Measurements from ENCODE around the gene OSBPL8.
"Not testable (repeated sequence)": the region's sequence is repeated elsewhere in the genome, so short reads cannot be mapped to it uniquely, and the experiment has no call there.

Gene OSBPL8

GRCh38 chr12:76478045-76478444 lies 81.5 kb downstream of the OSBPL8 start:
- H2BK15ac ChIP-seq (ENCODE audit: low read length) = no peak overlapping the region
- H3K79me1 ChIP-seq (ENCODE audit: low read depth, low read length) = no peaks in the 10 kb centered on the region
- H3K14ac ChIP-seq (ENCODE audit: low read length) = no peak overlapping the region
- no peak overlapping the region for H3K4me3 ChIP-seq (ENCODE audit: low read length in 2 of 2)
- peaks cover 0 to 10% of the 10 kb centered on the region in 2 donors for H3K9me3 ChIP-seq (replicated peaks in 1 of 2; ENCODE audit: control insufficient read depth in 2 of 2, insufficient read depth in 1 of 2, low read depth in 1 of 2, low read length in 2 of 2)
- no peak overlapping the region for H3K9ac ChIP-seq (ENCODE audit: low read depth, low read length, poor library complexity)
- H2BK120ac ChIP-seq (ENCODE audit: low read depth, low read length) = no peak overlapping the region
- H4K91ac ChIP-seq (ENCODE audit: low read depth, low read length, poor library complexity) = no peak overlapping the region
- no peak overlapping the region for H2AK5ac ChIP-seq (ENCODE audit: low read depth, low read length)
- H3K36me3 ChIP-seq (replicated peaks in 1 of 2; ENCODE audit: control insufficient read depth in 2 of 2, insufficient read depth in 2 of 2, low read length in 2 of 2) = peaks cover 0 to 5% of the 10 kb centered on the region in 2 donors
- H2AFZ ChIP-seq (ENCODE audit: low read length) = no peak overlapping the region
- no CpG with 5 or more reads among the region's 5 CpGs for WGBS, 2 donors (ENCODE audit: extremely low coverage in 2 of 2, insufficient read length in 2 of 2, insufficient replicate concordance in 1 of 2)
- no peak overlapping the region for H3K23ac ChIP-seq (ENCODE audit: low read depth, low read length, poor library complexity)
- H2BK12ac ChIP-seq (ENCODE audit: low read length) = no peak overlapping the region
- no peak overlapping the region for H3K4me2 ChIP-seq (ENCODE audit: insufficient read depth, low read length, poor library complexity, severe bottlenecking)
- no peaks in the 10 kb centered on the region for H3K4me1 ChIP-seq (ENCODE audit: control insufficient read depth in 2 of 2, insufficient read depth in 1 of 2, low read depth in 1 of 2, low read length in 2 of 2)
- H3K18ac ChIP-seq (ENCODE audit: low read length) = no peak overlapping the region
- no peak overlapping the region for H2BK5ac ChIP-seq (ENCODE audit: low read length)
- H3K27me3 ChIP-seq (ENCODE audit: control insufficient read depth in 3 of 3, insufficient read depth in 3 of 3, low read depth in 1 of 3, low read length in 3 of 3) = no peaks in the 10 kb centered on the region
- no peak for DNase-seq (ENCODE audit: low spot score)
- H3K4ac ChIP-seq (ENCODE audit: low read length) = no peak overlapping the region
- H4K8ac ChIP-seq (ENCODE audit: low read depth, low read length) = no peak overlapping the region
- no peak overlapping the region for H3K27ac ChIP-seq (replicated peaks; ENCODE audit: low read length)

GRCh38 chr12:76472862-76473261 lies 86.7 kb downstream of the OSBPL8 start:
- H3K14ac ChIP-seq (ENCODE audit: low read length); H2AK5ac ChIP-seq (ENCODE audit: low read depth, low read length); H3K9ac ChIP-seq (ENCODE audit: low read depth, low read length, poor library complexity); H3K4ac ChIP-seq (ENCODE audit: low read length); H2BK120ac ChIP-seq (ENCODE audit: low read depth, low read length); H3K9me3 ChIP-seq (replicated peaks in 1 of 2; ENCODE audit: control insufficient read depth in 2 of 2, insufficient read depth in 1 of 2, low read depth in 1 of 2, low read length in 2 of 2); H4K8ac ChIP-seq (ENCODE audit: low read depth, low read length); H3K4me2 ChIP-seq (ENCODE audit: insufficient read depth, low read length, poor library complexity, severe bottlenecking); H3K23ac ChIP-seq (ENCODE audit: low read depth, low read length, poor library complexity); H3K36me3 ChIP-seq (replicated peaks in 1 of 2; ENCODE audit: control insufficient read depth in 2 of 2, insufficient read depth in 2 of 2, low read length in 2 of 2); H3K18ac ChIP-seq (ENCODE audit: low read length); H3K79me1 ChIP-seq (ENCODE audit: low read depth, low read length); H2BK15ac ChIP-seq (ENCODE audit: low read length); H3K4me3 ChIP-seq (ENCODE audit: low read length in 2 of 2); DNase-seq (ENCODE audit: low spot score); H2BK12ac ChIP-seq (ENCODE audit: low read length); H3K4me1 ChIP-seq (ENCODE audit: control insufficient read depth in 2 of 2, insufficient read depth in 1 of 2, low read depth in 1 of 2, low read length in 2 of 2); H3K27ac ChIP-seq (replicated peaks; ENCODE audit: low read length); H2AFZ ChIP-seq (ENCODE audit: low read length); H3K27me3 ChIP-seq (ENCODE audit: control insufficient read depth in 3 of 3, insufficient read depth in 3 of 3, low read depth in 1 of 3, low read length in 3 of 3); H2BK5ac ChIP-seq (ENCODE audit: low read length); H4K91ac ChIP-seq (ENCODE audit: low read depth, low read length, poor library complexity): not testable (repeated sequence)
- no CpG with 5 or more reads among the region's 8 CpGs for WGBS, 2 donors (ENCODE audit: extremely low coverage in 2 of 2, insufficient read length in 2 of 2, insufficient replicate concordance in 1 of 2)

- H4K91ac ChIP-seq (ENCODE audit: low read depth, low read length, poor library complexity) = no peak overlapping the region
- no peaks in the 10 kb centered on the region for H3K27me3 ChIP-seq (ENCODE audit: control insufficient read depth in 3 of 3, insufficient read depth in 3 of 3, low read depth in 1 of 3, low read length in 3 of 3)
- H3K9me3 ChIP-seq (replicated peaks in 1 of 2; ENCODE audit: control insufficient read depth in 2 of 2, insufficient read depth in 1 of 2, low read depth in 1 of 2, low read length in 2 of 2) = peaks cover 0 to 6% of the 10 kb centered on the region in 2 donors
- no peak overlapping the region for H3K14ac ChIP-seq (ENCODE audit: low read length)
- H3K27ac ChIP-seq (replicated peaks; ENCODE audit: low read length) = no peak overlapping the region
- no peak overlapping the region for H2BK12ac ChIP-seq (ENCODE audit: low read length)
- H2BK15ac ChIP-seq (ENCODE audit: low read length) = no peak overlapping the region
- no CpG with 5 or more reads among the region's 1 CpG for WGBS, 2 donors (ENCODE audit: extremely low coverage in 2 of 2, insufficient read length in 2 of 2, insufficient replicate concordance in 1 of 2)
- H4K8ac ChIP-seq (ENCODE audit: low read depth, low read length) = no peak overlapping the region
- H3K4ac ChIP-seq (ENCODE audit: low read length) = no peak overlapping the region
- H2AFZ ChIP-seq (ENCODE audit: low read length) = no peak overlapping the region
- H3K36me3 ChIP-seq (replicated peaks in 1 of 2; ENCODE audit: control insufficient read depth in 2 of 2, insufficient read depth in 2 of 2, low read length in 2 of 2) = no peaks in the 10 kb centered on the region
- H2BK120ac ChIP-seq (ENCODE audit: low read depth, low read length) = no peak overlapping the region
- no peak overlapping the region for H2BK5ac ChIP-seq (ENCODE audit: low read length)
- no peak overlapping the region for H3K18ac ChIP-seq (ENCODE audit: low read length)
- H3K4me1 ChIP-seq (ENCODE audit: control insufficient read depth in 2 of 2, insufficient read depth in 1 of 2, low read depth in 1 of 2, low read length in 2 of 2) = peaks cover 0 to 4% of the 10 kb centered on the region in 2 donors
- no peak overlapping the region for H3K9ac ChIP-seq (ENCODE audit: low read depth, low read length, poor library complexity)
- H3K4me3 ChIP-seq (ENCODE audit: low read length in 2 of 2) = no peak overlapping the region
- H3K79me1 ChIP-seq (ENCODE audit: low read depth, low read length) = no peaks in the 10 kb centered on the region
- no peak overlapping the region for H3K4me2 ChIP-seq (ENCODE audit: insufficient read depth, low read length, poor library complexity, severe bottlenecking)
- DNase-seq (ENCODE audit: low spot score) = no peak
- H3K23ac ChIP-seq (ENCODE audit: low read depth, low read length, poor library complexity) = no peak overlapping the region
- H2AK5ac ChIP-seq (ENCODE audit: low read depth, low read length) = no peak overlapping the region
Observed at GRCh38 chr12:76471579-76471978, 88.0 kb downstream of the OSBPL8 start.

- H3K36me3 ChIP-seq (replicated peaks in 1 of 2; ENCODE audit: control insufficient read depth in 2 of 2, insufficient read depth in 2 of 2, low read length in 2 of 2) = no peaks in the 10 kb centered on the region
- no peak overlapping the region for H4K8ac ChIP-seq (ENCODE audit: low read depth, low read length)
- no peak overlapping the region for H2AFZ ChIP-seq (ENCODE audit: low read length)
- H2BK15ac ChIP-seq (ENCODE audit: low read length) = no peak overlapping the region
- H2AK5ac ChIP-seq (ENCODE audit: low read depth, low read length) = no peak overlapping the region
- no peak overlapping the region for H3K23ac ChIP-seq (ENCODE audit: low read depth, low read length, poor library complexity)
- no peak overlapping the region for H3K27ac ChIP-seq (replicated peaks; ENCODE audit: low read length)
- peaks cover 0 to 6% of the 10 kb centered on the region in 2 donors for H3K9me3 ChIP-seq (replicated peaks in 1 of 2; ENCODE audit: control insufficient read depth in 2 of 2, insufficient read depth in 1 of 2, low read depth in 1 of 2, low read length in 2 of 2)
- H3K14ac ChIP-seq (ENCODE audit: low read length) = no peak overlapping the region
- H4K91ac ChIP-seq (ENCODE audit: low read depth, low read length, poor library complexity) = no peak overlapping the region
- no peaks in the 10 kb centered on the region for H3K27me3 ChIP-seq (ENCODE audit: control insufficient read depth in 3 of 3, insufficient read depth in 3 of 3, low read depth in 1 of 3, low read length in 3 of 3)
- H2BK5ac ChIP-seq (ENCODE audit: low read length) = no peak overlapping the region
- no peak overlapping the region for H2BK12ac ChIP-seq (ENCODE audit: low read length)
- H3K4me3 ChIP-seq (ENCODE audit: low read length in 2 of 2) = no peak overlapping the region
- H3K18ac ChIP-seq (ENCODE audit: low read length) = no peak overlapping the region
- H3K4me2 ChIP-seq (ENCODE audit: insufficient read depth, low read length, poor library complexity, severe bottlenecking) = no peak overlapping the region
- H3K9ac ChIP-seq (ENCODE audit: low read depth, low read length, poor library complexity) = no peak overlapping the region
- no peak overlapping the region for H2BK120ac ChIP-seq (ENCODE audit: low read depth, low read length)
- no peak for DNase-seq (ENCODE audit: low spot score)
- peaks cover 0 to 4% of the 10 kb centered on the region in 2 donors for H3K4me1 ChIP-seq (ENCODE audit: control insufficient read depth in 2 of 2, insufficient read depth in 1 of 2, low read depth in 1 of 2, low read length in 2 of 2)
- WGBS, 2 donors (ENCODE audit: extremely low coverage in 2 of 2, insufficient read length in 2 of 2, insufficient replicate concordance in 1 of 2) = no CpG with 5 or more reads among the region's 7 CpGs
- no peak overlapping the region for H3K4ac ChIP-seq (ENCODE audit: low read length)
- no peaks in the 10 kb centered on the region for H3K79me1 ChIP-seq (ENCODE audit: low read depth, low read length)
Observed at GRCh38 chr12:76470028-76470939, 89.3 kb downstream of the OSBPL8 start.
